Cortex of kidney (tissue), 1 donor: Measurements from ENCODE around the gene DIP2A.
"Not testable (repeated sequence)": the region's sequence is repeated elsewhere in the genome, so short reads cannot be mapped to it uniquely, and the experiment has no call there.

Experiments
- DNase-seq: peaks from one replicate; lab custom pipeline; 2025; lab: John Stamatoyannopoulos, UW

DIP2A gene

GRCh38 chr21:46443910-46444309, 14.8 kb upstream of the DIP2A start:
- DNase-seq, result no peak

DNA sequence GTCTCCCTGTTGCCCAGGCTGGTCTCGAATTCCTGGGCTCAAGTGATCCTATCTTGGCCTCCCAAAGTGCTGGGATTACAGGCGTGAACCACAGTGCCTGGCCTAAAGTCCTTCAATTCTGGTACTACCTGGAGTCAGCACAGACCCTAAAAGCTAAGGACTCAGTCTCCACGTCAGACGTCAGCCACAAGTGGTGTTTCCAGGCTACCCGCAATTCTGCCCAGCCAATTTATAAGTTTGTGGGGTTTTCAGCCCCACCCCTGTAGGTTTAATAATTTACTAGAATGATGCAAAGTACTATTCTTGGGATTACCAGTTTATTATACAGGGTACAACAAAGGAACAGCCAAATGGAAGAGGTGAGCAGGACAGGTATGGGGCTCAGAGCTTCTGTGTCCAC, 10.6 kb upstream of the DIP2A start:
- DNase-seq, result no peak

GRCh38 chr21:46448855-46449254, 9.8 kb upstream of the DIP2A start:
- DNase-seq, result not testable (repeated sequence)

GRCh38 chr21:46452710-46453109, 6.0 kb upstream of the DIP2A start:
- DNase-seq, result no peak

GRCh38 chr21:46454142-46454541, 4.5 kb upstream of the DIP2A start:
- DNase-seq, result no peak

DNA sequence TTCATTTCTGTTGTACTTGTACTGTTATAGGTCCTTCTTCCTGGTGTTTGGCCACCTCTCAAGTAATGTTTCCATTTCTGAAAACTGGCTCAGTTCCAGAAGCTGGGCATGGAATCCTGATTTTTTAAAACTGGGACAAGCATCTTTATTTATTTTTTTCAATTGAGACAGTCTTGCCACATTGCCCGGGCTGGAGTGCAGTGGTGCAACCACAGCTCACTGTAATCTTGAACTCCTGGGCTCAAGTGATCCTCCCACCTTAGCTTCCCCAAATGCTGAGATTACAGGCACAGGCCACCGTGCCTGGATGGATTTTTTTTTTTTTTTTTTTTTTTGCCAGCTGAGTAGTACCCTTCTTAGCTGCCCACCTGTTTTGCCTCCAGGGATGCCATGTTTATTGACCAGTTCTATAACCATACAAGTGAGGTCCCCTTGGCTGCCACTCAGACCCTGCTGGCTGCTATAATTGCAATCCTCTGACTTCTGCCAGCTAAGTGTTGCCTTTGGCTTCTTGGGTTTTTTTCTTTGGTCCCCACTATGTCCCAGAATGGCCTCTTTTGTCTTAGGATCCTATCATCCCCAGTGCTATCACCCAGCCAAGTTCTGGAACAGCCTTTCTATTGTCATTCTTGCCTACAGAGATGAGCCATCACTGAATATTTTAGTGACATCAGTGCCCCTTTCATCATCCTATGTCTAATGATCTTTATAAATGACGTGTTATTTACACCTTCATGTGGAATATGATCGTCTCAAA, 3.9 kb upstream of the DIP2A start:
- DNase-seq, result no peak

GRCh38 chr21:46455575-46456385, 2.9 kb upstream of the DIP2A start:
- DNase-seq, result no peak

- no peak for DNase-seq
These were observed 1.9 kb upstream of the DIP2A start for GRCh38 chr21:46456750-46457149.

GRCh38 chr21:46457801-46458314, 833 bp upstream of the DIP2A start:
- no peak for DNase-seq

GRCh38 chr21:46459024-46459355, 299 bp downstream of the DIP2A start:
- no peak for DNase-seq

- no peak for DNase-seq
These were observed 843 bp downstream of the DIP2A start for GRCh38 chr21:46459356-46460112.

DNA sequence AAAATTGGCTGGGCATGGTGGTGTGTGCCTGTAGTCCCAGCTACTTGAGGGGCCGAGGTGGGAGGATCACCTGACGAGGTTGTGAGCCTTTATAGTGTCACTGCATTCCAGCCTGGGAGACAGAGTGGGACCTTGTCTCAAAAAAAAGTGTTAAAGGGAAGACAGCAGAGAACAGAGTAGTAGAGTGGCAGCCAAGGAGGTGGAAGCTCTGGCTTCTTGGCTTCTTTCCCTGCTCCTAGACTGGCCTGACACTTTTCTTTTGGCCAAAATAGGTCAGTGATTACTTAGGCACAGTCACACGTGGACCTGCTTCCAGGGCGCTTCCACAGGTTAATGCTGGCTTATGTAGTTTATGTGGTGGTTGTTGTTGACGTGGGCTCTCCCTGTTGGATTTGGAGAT, 3.2 kb downstream of the DIP2A start:
- DNase-seq, result no peak

DNA sequence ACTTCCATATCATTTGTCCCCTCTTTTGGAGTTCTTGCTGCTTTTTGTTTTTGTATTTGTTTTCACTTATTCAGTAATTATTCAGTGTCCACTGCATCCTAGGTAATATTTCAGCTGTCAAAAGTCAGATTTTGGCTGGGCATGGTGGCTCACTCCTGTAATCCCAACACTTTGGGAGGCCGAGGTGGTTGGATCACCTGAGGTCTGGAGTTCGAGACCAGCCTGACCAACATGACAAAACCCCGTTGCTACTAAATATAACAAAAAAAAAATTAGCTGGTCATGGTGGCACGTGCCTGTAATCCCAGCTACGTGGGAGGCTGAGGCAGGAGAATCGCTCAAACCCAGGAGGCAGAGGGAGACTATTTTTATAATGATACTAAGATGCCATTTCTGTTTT, 6.5 kb downstream of the DIP2A start:
- not testable (repeated sequence) for DNase-seq

DNA sequence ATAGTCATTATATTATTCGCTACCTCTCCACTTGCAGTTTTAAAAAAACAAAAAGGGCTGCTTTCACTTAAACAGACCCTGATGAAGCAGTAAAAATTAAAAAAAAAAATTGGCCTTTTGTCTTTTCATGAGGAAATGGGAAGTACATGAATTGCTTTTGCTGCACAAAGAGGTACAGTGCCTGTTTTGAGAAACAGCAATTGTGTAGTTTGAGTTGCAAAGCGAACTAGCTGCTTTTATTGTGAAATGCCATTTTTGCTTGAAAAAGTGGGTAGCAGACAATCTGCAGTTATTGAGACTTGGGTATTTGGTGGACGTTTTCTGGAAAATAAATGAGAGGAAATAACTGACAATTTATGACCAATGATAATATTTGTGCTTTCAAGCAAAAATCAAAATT, 7.0 kb downstream of the DIP2A start:
- DNase-seq, result no peak

DNA sequence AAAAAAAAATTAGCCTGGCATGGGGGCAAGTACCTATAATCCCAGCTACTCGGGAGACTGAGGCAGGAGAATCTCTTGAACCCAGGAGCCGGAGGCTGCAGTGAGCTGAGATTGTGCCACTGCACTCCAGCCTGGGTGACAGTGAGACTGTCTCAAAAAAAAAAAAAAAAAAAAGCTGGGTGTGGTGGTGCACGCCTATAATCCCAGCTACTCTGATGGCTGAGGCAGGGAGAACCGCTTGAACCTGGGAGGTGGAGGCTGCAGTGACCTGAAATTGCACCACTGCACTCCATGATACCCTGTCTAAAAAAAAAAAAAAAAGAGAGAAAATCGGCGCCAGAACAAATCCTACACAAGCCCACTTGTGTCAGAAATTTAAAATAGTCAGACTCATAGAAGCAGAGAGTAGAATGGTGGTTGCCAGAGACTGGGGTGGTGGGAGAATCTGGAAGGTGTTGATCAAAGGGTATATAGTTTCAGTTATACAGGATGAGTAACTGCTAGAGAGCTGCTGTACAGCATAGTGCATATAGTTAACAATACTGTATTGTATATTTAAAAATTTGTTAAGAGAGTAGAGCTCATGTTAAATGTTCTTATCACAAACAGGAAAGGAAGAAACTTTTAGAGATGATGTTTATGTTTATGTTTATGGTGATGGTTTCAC, 9.6 kb downstream of the DIP2A start:
- DNase-seq, result no peak

DNA sequence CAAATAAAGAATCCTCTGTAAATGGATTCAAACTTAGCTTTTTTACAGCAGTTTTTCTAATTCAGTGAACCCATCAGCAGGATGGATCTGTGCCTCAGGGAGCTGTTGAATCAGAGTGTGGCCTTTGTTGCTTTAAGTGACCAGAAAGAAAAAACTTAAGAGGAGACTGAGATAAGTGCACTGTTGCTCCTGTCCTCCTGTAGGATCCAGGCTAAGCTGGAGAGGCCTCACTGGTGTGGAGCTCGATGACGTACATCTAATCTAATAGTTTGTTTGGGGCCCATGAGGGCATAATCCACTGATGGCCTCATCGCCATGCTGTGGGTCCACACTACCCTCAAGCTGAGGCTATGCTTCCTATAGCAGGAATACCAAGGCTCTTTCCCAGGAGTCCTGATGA, 10.6 kb downstream of the DIP2A start:
- DNase-seq, result no peak

GRCh38 chr21:46471514-46471913, 12.8 kb downstream of the DIP2A start:
- DNase-seq, result no peak

GRCh38 chr21:46472246-46472645, 13.6 kb downstream of the DIP2A start:
- DNase-seq, result no peak

DNA sequence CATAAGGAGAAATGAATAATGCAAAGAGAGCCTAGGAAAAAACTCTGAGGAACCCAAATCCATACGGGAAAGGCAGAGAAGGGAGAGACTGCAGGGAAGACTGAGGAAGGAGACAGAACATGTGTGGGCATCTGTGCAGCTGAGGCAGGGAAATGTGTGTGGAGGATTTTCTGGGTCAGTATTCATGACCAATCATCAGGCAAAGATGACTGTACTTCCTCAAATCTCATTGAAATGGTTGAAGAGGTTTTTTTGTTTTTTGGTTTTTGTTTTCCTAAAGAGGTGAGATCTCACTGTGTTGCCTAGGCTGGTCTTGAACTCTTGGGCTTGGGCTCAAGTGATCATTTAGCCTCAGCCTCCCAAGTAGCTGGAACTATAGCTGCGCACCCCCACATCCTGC, 15.7 kb downstream of the DIP2A start:
- DNase-seq, result no peak

DNA sequence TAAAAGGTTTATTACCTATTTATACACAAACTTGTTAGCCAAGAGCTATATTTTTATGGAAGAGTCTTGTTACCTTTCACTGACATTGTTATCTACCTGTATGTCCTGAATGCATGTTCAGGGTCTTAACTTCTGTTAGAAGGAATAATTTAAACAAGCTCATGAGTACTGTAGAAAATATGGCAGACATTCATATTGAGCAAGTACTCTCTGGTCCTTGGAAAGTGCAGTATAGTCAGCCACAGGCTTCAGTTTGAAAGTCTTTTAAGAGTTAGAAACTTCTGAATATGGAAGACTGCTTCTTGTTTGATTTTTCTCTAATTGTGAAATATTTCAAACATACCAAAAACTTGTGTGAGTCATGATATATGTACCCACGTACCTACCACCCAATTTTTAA, 16.6 kb downstream of the DIP2A start:
- no peak for DNase-seq

DNA sequence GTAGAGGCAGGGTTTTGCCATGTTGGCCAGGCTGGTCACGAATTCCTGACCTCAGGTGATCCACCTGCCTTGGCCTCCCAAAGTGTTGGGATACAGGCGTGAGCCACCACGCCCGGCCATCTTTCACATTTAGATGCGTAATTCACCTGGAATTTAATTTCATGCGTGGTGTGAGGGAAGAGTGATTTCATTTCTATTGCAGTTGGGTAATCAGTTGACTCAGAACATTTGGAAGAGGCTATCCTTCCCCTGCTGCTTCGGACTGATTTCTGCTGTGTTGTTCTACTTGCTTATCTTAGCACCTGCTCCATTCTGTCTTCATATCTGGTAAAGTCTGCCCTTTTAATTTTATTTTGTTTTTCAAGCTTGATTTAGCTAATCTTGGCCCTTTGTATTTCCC, 19.1 kb downstream of the DIP2A start:
- DNase-seq, result no peak

DNA sequence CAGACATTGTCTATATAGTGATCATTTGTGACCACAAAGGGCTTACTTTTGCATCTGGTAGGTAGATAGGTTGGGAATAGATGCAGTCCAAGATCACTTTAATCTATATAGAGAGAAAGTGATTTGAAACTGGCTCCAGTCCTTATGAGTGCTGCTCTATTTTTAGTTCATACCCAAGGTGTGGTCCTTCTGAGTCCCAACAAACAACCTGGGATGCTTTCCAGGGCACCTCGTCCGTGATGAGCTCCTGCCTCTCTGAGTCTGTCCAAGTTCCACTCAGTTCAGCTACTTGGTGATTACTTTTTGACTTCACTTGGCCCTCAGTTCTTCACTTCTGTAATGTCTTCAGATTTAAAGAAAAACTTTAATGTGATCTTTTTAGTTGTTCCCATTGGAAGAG, 20.2 kb downstream of the DIP2A start:
- DNase-seq, result no peak
